Fibroblast of lung (primary cell): ENCODE data around the gene CNOT1.

ENCODE experiments used
- EZH2 ChIP-seq: IDR thresholded peaks from 2 replicates; pipeline ENCODE4 v1.5.1; 2012; ENCODE audit warnings: low read length, control low read depth, mild to moderate bottlenecking; ENCODE audit errors: missing control alignments
- TF ChIP-seq, protein P1 (sequence below), 2 donors: IDR thresholded peaks in 1 of 2; conservative IDR thresholded peaks in 1 of 2; 1 replicate in 1 of 2; 2 replicates in 1 of 2; pipeline ENCODE4 v1.5.1; 2011 to 2012; ENCODE audit warnings: low read length in 2 of 2, control low read depth in 1 of 2, inconsistent platforms in 1 of 2, low read depth in 1 of 2, mild to moderate bottlenecking in 1 of 2

DNA sequence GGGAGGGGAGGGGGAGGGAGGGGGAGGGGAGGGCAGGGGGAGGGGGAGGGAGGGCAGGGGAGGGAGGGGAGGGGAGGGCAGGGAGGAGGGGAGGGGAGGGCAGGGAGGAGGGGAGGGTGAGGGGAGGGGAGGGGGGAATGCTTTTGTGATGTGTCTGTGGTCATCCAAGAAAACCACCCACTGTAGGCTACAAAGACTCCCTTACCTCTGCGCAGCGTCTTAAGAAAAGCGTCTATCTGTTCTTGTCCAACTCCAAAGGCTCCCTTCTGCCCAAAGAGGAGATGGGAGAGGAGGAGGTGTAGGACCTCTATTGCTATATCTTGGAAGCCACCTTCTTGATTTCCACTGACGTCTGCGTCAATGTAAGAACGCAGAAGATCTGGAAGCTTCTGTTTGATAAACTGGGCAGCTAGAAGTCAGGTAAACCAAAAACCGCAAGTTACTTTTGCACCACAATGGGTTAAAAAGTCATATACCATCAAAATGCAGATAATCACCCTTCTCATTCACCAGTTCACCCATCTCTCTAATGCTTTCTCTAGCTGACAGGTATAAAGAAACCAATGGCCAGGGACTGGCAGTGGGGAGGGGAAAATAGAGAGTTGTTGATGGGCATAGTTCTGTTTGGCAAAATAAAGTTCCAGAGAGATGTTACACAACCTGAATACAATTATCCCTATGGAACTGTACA, 43.1 kb downstream of the CNOT1 start:
- TF ChIP-seq, protein P1, sequence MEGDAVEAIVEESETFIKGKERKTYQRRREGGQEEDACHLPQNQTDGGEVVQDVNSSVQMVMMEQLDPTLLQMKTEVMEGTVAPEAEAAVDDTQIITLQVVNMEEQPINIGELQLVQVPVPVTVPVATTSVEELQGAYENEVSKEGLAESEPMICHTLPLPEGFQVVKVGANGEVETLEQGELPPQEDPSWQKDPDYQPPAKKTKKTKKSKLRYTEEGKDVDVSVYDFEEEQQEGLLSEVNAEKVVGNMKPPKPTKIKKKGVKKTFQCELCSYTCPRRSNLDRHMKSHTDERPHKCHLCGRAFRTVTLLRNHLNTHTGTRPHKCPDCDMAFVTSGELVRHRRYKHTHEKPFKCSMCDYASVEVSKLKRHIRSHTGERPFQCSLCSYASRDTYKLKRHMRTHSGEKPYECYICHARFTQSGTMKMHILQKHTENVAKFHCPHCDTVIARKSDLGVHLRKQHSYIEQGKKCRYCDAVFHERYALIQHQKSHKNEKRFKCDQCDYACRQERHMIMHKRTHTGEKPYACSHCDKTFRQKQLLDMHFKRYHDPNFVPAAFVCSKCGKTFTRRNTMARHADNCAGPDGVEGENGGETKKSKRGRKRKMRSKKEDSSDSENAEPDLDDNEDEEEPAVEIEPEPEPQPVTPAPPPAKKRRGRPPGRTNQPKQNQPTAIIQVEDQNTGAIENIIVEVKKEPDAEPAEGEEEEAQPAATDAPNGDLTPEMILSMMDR (conservative IDR thresholded peaks at IDR 0.05 in 1 of 2, IDR thresholded peaks at IDR 0.05 in 1 of 2; ENCODE audit: low read depth in 1 of 2, low read length in 2 of 2): no peak
- TF ChIP-seq EZH2: no peak
